ENCODE measurements around the gene VEZT. TPM values are rescaled to one million over a fixed set of nuclear protein-coding genes. Genes with fewer than 3 reads are reported as not detected.
A peak's percentile ranks its signal among the peaks of the same experiment; 100 is the strongest.

Gene VEZT
- total RNA-seq, 2 donors from 2014 or later: 46.4 to 54.9 TPM

DNA sequence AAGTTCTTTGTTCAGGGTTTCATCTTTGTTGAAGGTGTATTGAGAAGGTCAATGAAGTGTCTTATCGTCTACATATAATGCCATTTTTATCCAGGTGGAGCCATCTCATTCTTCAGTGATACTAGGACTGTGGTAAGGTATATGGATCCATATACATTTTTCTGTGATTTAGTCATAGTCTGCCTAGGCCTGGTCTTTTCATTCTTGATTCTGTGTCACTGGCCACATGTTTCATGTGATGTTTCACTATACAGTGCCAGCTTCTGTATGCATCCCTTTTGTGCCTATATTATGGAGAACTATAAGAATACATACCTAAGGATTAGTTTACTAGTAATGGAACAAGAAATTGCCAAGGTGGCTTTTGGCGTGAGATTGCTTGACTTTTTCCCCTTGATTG is 40.5 kb downstream of the VEZT start:
- Mint-ChIP-seq H3K4me3 (no peak overlapping the region), H3K27me3 (no peaks in the 10 kb centered on the region), H3K27ac (no peak overlapping the region), H3K4me1 (peaks cover 10% of the 10 kb centered on the region), H3K36me3 (ENCODE audit: low read depth) (peaks cover 14% of the 10 kb centered on the region)
- no peak for ATAC-seq
- no peaks in the 10 kb centered on the region for H3K9me3 ChIP-seq (ENCODE audit: control insufficient read depth, low read length, poor library complexity, severe bottlenecking)
- DNase-seq: no peak

DNA sequence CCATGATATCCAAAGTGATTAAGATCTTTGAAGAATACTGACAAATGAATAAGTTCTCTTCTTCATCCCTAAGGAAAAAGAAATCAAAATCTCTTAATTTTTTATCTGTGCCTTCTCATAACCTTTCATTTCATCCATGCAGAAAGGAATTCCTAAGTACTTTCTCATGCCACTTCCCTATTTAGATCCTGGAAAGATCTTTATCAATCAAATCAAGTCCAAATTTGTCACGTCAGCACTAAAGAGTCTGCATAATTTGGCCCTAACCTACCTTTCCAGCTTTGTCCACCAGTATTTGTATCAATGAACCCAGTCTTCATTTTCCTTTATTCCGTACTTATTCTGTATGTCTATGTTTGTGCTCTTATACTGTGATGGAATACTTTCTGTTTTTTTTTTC is 41.2 kb downstream of the VEZT start:
- H3K9me3 ChIP-seq (ENCODE audit: control insufficient read depth, low read length, poor library complexity, severe bottlenecking): no peaks in the 10 kb centered on the region
- Mint-ChIP-seq H3K27ac (no peak overlapping the region), H3K36me3 (ENCODE audit: low read depth) (peaks cover 14% of the 10 kb centered on the region), H3K4me3 (no peak overlapping the region), H3K4me1 (peaks cover 10% of the 10 kb centered on the region), H3K27me3 (no peaks in the 10 kb centered on the region)
- ATAC-seq: no peak
- DNase-seq: no peak

DNA sequence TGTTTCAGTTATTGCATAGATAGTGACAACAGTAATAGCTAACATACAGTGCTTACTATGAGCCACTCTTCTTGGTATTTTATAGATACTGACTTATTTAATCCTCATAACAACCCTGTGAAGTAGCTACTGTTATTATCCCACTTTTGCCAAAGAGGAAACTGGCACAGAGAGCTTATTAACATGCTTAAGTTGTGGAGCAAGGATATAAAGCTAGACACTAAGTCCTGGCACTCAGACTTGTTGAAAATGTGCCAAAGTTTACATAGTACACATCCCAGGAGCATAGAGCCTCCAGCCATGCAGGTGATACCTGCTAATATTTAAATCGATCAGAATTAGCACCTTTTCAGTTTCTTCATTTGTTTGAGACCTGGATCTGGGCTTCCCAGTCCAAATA is 41.8 kb downstream of the VEZT start:
- no peak overlapping the region for H3K27ac Mint-ChIP-seq
- no peak for ATAC-seq
- H3K27me3 Mint-ChIP-seq: no peaks in the 10 kb centered on the region
- H3K4me3 Mint-ChIP-seq: no peak overlapping the region
- no peaks in the 10 kb centered on the region for H3K9me3 ChIP-seq (ENCODE audit: control insufficient read depth, low read length, poor library complexity, severe bottlenecking)
- H3K36me3 Mint-ChIP-seq (ENCODE audit: low read depth): peaks cover 14% of the 10 kb centered on the region
- DNase-seq: no peak
- peaks cover 10% of the 10 kb centered on the region for H3K4me1 Mint-ChIP-seq

- DNase-seq (no peak), ATAC-seq (no peak)
- Mint-ChIP-seq H3K4me1 (peaks cover 6% of the 10 kb centered on the region), H3K27me3 (no peaks in the 10 kb centered on the region), H3K27ac (no peak overlapping the region), H3K4me3 (no peak overlapping the region), H3K36me3 (ENCODE audit: low read depth) (peaks cover 5% of the 10 kb centered on the region)
- no peaks in the 10 kb centered on the region for H3K9me3 ChIP-seq (ENCODE audit: control insufficient read depth, low read length, poor library complexity, severe bottlenecking)
Measured at GRCh38 chr12:95261109-95261508, 43.5 kb downstream of the VEZT start.

GRCh38 chr12:95262808-95263207 is 45.2 kb downstream of the VEZT start:
- Mint-ChIP-seq H3K36me3 (ENCODE audit: low read depth) (peaks cover 4% of the 10 kb centered on the region), H3K4me1 (peaks cover 6% of the 10 kb centered on the region), H3K27me3 (no peaks in the 10 kb centered on the region), H3K27ac (no peak overlapping the region), H3K4me3 (no peak overlapping the region)
- H3K9me3 ChIP-seq (ENCODE audit: control insufficient read depth, low read length, poor library complexity, severe bottlenecking): no peaks in the 10 kb centered on the region
- DNase-seq: no peak
- ATAC-seq: no peak

DNA sequence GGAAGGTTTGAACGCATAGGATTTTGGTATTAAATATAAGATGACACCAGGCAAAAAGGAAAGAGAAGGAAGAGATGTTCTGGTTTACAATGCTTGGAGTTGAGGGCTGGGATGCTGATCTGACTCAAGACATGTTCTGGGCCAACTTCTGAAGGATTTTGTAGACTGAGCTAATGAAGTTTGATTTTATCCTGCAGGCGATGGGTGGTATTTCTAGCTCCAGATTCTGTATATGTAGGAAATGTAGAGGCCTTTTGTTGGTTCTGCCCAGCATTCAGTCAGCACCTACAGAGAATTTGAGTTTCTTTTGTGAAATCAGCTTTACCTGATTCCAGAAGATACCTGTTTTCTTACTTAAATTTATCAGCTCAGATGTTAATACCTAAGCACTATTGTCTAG is 48.2 kb downstream of the VEZT start:
- Mint-ChIP-seq H3K4me1 (peaks cover 3% of the 10 kb centered on the region), H3K27ac (no peak overlapping the region), H3K27me3 (no peaks in the 10 kb centered on the region), H3K4me3 (no peak overlapping the region), H3K36me3 (ENCODE audit: low read depth) (peaks cover 2% of the 10 kb centered on the region)
- DNase-seq (no peak), ATAC-seq (no peak)
- no peaks in the 10 kb centered on the region for H3K9me3 ChIP-seq (ENCODE audit: control insufficient read depth, low read length, poor library complexity, severe bottlenecking)

DNA sequence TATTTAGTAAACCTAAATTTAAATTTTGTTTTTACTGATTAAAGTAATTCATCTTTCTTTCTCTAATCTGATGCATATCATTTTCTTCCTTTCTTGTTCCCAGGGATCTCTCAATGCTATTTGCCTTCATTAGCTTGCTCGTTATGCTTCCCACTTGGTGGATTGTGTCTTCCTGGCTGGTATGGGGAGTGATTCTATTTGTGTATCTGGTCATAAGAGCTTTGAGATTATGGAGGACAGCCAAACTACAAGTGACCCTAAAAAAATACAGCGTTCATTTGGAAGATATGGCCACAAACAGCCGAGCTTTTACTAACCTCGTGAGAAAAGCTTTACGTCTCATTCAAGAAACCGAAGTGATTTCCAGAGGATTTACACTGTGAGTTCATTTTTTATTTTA is 48.6 kb downstream of the VEZT start:
- Mint-ChIP-seq H3K4me3 (no peak overlapping the region), H3K27ac (no peak overlapping the region), H3K4me1 (peaks cover 3% of the 10 kb centered on the region), H3K27me3 (no peaks in the 10 kb centered on the region), H3K36me3 (ENCODE audit: low read depth) (peaks cover 2% of the 10 kb centered on the region)
- ATAC-seq (no peak), DNase-seq (no peak)
- H3K9me3 ChIP-seq (ENCODE audit: control insufficient read depth, low read length, poor library complexity, severe bottlenecking): no peaks in the 10 kb centered on the region

DNA sequence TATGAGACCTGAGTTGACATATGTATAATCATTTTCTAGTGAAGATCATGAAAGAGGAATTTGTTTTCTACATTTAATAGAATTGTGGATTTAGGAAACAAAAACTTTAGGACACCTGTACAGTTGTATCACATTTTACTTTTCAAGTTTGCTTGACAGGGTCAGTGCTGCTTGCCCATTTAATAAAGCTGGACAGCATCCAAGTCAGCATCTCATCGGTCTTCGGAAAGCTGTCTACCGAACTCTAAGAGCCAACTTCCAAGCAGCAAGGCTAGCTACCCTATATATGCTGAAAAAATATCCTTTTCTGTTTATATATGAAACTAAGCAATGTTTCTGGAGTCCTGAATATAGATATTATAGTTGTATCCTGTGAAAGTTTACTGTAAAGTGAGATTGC is 52.3 kb downstream of the VEZT start:
- DNase-seq (no peak), ATAC-seq (no peak)
- no peaks in the 10 kb centered on the region for H3K9me3 ChIP-seq (ENCODE audit: control insufficient read depth, low read length, poor library complexity, severe bottlenecking)
- peaks cover 7% of the 10 kb centered on the region for H3K36me3 Mint-ChIP-seq (ENCODE audit: low read depth)
- no peak overlapping the region for H3K27ac Mint-ChIP-seq
- H3K27me3 Mint-ChIP-seq: no peaks in the 10 kb centered on the region
- peaks cover 3% of the 10 kb centered on the region for H3K4me1 Mint-ChIP-seq
- no peak overlapping the region for H3K4me3 Mint-ChIP-seq

GRCh38 chr12:95271465-95271864 is 53.9 kb downstream of the VEZT start:
- Mint-ChIP-seq H3K4me1 (peaks cover 3% of the 10 kb centered on the region), H3K4me3 (no peak overlapping the region), H3K27ac (peak overlapping the region; percentile 89), H3K27me3 (no peaks in the 10 kb centered on the region), H3K36me3 (ENCODE audit: low read depth) (peaks cover 5% of the 10 kb centered on the region)
- DNase-seq (no peak), ATAC-seq (no peak)
- no peaks in the 10 kb centered on the region for H3K9me3 ChIP-seq (ENCODE audit: control insufficient read depth, low read length, poor library complexity, severe bottlenecking)

GRCh38 chr12:95277139-95277538 is 59.5 kb downstream of the VEZT start:
- no peak for ATAC-seq
- peaks cover 12% of the 10 kb centered on the region for H3K36me3 Mint-ChIP-seq (ENCODE audit: low read depth)

DNA sequence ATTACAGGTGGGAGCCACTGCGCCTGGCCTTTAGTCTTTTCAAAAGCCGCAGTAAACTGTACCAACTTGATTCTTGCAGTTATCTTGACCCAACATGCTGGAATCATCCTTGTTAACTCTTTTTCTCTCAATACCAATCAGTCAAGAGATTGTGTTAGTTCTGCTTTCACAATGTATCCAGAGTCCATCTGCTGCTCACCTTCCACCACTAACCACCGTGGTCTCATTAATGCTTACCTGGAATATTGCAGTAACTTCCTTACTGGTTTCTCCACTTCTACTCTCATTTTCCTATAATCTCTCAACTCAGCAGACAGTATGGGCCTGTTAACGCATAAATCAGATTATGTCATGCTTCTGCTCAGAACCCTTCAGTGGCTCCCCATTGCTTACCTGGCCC is 62.2 kb downstream of the VEZT start:
- no peak for DNase-seq
- H3K27me3 Mint-ChIP-seq: no peaks in the 10 kb centered on the region

More at GRCh38 chr12:95277139-95277538, 59.5 kb downstream of the VEZT start:
- Mint-ChIP-seq H3K4me1 (peaks cover 4% of the 10 kb centered on the region), H3K4me3 (no peak overlapping the region), H3K27me3 (no peaks in the 10 kb centered on the region), H3K27ac (no peak overlapping the region)
- DNase-seq: no peak
- H3K9me3 ChIP-seq (ENCODE audit: control insufficient read depth, low read length, poor library complexity, severe bottlenecking): no peaks in the 10 kb centered on the region

GRCh38 chr12:95282266-95282665 is 64.7 kb downstream of the VEZT start:
- Mint-ChIP-seq H3K27ac (no peak overlapping the region), H3K4me1 (peaks cover 9% of the 10 kb centered on the region), H3K36me3 (ENCODE audit: low read depth) (peaks cover 27% of the 10 kb centered on the region), H3K4me3 (no peak overlapping the region), H3K27me3 (no peaks in the 10 kb centered on the region)
- H3K9me3 ChIP-seq (ENCODE audit: control insufficient read depth, low read length, poor library complexity, severe bottlenecking): no peaks in the 10 kb centered on the region
- no peak for DNase-seq
- no peak for ATAC-seq

More for the DNA sequence above, 62.2 kb downstream of the VEZT start:
- H3K9me3 ChIP-seq (ENCODE audit: control insufficient read depth, low read length, poor library complexity, severe bottlenecking): no peaks in the 10 kb centered on the region
- no peak overlapping the region for H3K4me3 Mint-ChIP-seq
- H3K27ac Mint-ChIP-seq: no peak overlapping the region
- peaks cover 7% of the 10 kb centered on the region for H3K4me1 Mint-ChIP-seq
- ATAC-seq: no peak
- peaks cover 24% of the 10 kb centered on the region for H3K36me3 Mint-ChIP-seq (ENCODE audit: low read depth)

GRCh38 chr12:95283371-95283770 is 65.8 kb downstream of the VEZT start:
- no peak overlapping the region for H3K27ac Mint-ChIP-seq

DNA sequence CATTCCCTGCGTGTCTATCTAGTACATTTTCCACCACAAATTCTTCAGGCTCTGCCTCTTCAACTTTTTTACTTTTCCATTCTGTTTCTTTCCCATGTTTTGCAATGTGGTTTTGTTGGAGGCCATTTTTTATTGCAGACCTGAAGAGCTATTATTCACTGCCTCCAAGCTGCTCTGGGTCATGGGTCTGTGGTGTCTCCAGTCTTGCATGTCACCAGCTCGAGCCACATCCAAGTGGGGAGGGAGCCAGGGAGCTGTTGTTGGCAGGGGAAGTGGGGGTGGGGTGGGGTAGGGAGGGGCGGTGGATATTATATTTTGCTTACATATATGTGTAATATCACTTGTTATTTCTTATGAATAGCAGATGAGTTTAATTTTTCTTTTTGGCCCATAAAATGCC is 69.1 kb downstream of the VEZT start:
- no peak for ATAC-seq
- Mint-ChIP-seq H3K36me3 (ENCODE audit: low read depth) (peaks cover 21% of the 10 kb centered on the region), H3K27ac (no peak overlapping the region), H3K4me3 (no peak overlapping the region), H3K4me1 (peaks cover 7% of the 10 kb centered on the region), H3K27me3 (no peaks in the 10 kb centered on the region)
- DNase-seq: no peak
- no peaks in the 10 kb centered on the region for H3K9me3 ChIP-seq (ENCODE audit: control insufficient read depth, low read length, poor library complexity, severe bottlenecking)

More at GRCh38 chr12:95283371-95283770, 65.8 kb downstream of the VEZT start:
- Mint-ChIP-seq H3K4me3 (no peak overlapping the region), H3K27me3 (no peaks in the 10 kb centered on the region), H3K4me1 (peaks cover 9% of the 10 kb centered on the region), H3K36me3 (ENCODE audit: low read depth) (peaks cover 27% of the 10 kb centered on the region)
- no peaks in the 10 kb centered on the region for H3K9me3 ChIP-seq (ENCODE audit: control insufficient read depth, low read length, poor library complexity, severe bottlenecking)
- DNase-seq (no peak), ATAC-seq (no peak)
